Sigmoid colon (tissue), 4 donors: ENCODE data around the gene HNRNPCL1.
"Not testable (repeated sequence)": the region's sequence is repeated elsewhere in the genome, so short reads cannot be mapped to it uniquely, and the experiment has no call there.

Source experiments
- EP300 ChIP-seq, 4 donors: sonication (generic); formaldehyde crosslinking; IDR thresholded peaks; one replicate each; pipeline ENCODE4 v1.6.1; 2017; ENCODE audit warnings: antibody characterized with exemption in 4 of 4
- POLR2A ChIP-seq, 2 donors: fragments of 450-650 bp; IDR thresholded peaks; one replicate each; pipeline ENCODE4 v1.6.1; 2016; ENCODE audit warnings: antibody characterized with exemption in 2 of 2, mild to moderate bottlenecking in 2 of 2, moderate library complexity in 2 of 2
- POLR2AphosphoS5 ChIP-seq, 4 donors: sonication (generic); formaldehyde crosslinking; IDR thresholded peaks; one replicate each; pipeline ENCODE4 v1.6.1; 2017; ENCODE audit warnings: antibody characterized with exemption in 4 of 4
- TF ChIP-seq, protein P1 (sequence below), 4 experiments: fragments of 450-650 bp in 3 of 4; fragments of 200-600 bp in 1 of 4; IDR thresholded peaks; one replicate each; pipeline ENCODE4 v1.5.1; 2016 to 2019; ENCODE audit warnings: antibody characterized with exemption in 4 of 4, mild to moderate bottlenecking in 3 of 4, moderate library complexity in 2 of 4

DNA sequence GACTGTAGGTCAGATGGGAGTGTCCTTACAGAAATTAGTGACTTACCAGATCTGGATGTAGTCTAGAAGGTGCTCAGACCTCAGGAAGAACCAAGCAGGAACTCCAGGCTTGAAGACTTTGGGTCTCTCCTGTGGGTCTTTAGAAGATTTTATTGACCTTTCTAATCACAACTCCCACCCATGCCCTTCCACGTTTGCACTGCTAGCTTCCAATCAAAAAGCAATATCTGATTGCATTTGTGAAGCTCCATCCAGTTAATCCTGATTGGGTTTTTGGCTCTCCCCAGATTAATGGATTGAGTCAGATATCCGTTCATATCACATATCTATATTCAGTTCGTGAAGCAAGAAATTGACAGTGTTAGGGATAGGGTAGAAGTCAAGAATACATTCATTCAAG is 17.2 kb downstream of the HNRNPCL1 start, which contains the start of gene PRAMEF11:
- TF ChIP-seq, protein P1, sequence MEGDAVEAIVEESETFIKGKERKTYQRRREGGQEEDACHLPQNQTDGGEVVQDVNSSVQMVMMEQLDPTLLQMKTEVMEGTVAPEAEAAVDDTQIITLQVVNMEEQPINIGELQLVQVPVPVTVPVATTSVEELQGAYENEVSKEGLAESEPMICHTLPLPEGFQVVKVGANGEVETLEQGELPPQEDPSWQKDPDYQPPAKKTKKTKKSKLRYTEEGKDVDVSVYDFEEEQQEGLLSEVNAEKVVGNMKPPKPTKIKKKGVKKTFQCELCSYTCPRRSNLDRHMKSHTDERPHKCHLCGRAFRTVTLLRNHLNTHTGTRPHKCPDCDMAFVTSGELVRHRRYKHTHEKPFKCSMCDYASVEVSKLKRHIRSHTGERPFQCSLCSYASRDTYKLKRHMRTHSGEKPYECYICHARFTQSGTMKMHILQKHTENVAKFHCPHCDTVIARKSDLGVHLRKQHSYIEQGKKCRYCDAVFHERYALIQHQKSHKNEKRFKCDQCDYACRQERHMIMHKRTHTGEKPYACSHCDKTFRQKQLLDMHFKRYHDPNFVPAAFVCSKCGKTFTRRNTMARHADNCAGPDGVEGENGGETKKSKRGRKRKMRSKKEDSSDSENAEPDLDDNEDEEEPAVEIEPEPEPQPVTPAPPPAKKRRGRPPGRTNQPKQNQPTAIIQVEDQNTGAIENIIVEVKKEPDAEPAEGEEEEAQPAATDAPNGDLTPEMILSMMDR (IDR thresholded peaks at IDR 0.05): not testable (repeated sequence)
- TF ChIP-seq POLR2A, POLR2AphosphoS5, EP300 (IDR thresholded peaks at IDR 0.05): not testable (repeated sequence)
